Right lobe of liver (tissue), 6 donors: ENCODE results near the gene RGS6. TPM values are rescaled to one million over a fixed set of nuclear protein-coding genes. Genes with fewer than 3 reads are reported as not detected.

Experiments used
- ATAC-seq, 4 donors: fragments of 200-7000 bp; cut with Tn5 transposase; one replicate each; pipeline ENCODE4 v1.9.1; 2020; ENCODE audit warnings: mild to moderate bottlenecking in 4 of 4, moderate library complexity in 4 of 4
- DNase-seq, 3 donors: peaks; one replicate each; pipeline ENCODE4 v3.0.0-alpha.2; 2020
- H3K27ac ChIP-seq, 3 donors: fragments of 200-600 bp; one replicate each; pipeline ENCODE4 v1.8.0; 2022
- H3K27me3 ChIP-seq, 2 donors: fragments of 200-600 bp; one replicate each; pipeline ENCODE4 v1.8.0; 2022
- H3K36me3 ChIP-seq, 4 donors: fragments of 200-600 bp; sonication (generic) in 1 of 4; one replicate each; pipeline versions ENCODE4 v1.5.1 to v1.8.0; 2017 to 2022; ENCODE audit warnings: control low read depth in 1 of 4
- H3K4me1 ChIP-seq, 4 donors: fragments of 200-600 bp; sonication (generic) in 1 of 4; one replicate each; pipeline versions ENCODE4 v1.5.1 to v1.8.0; 2017 to 2022; ENCODE audit warnings: control low read depth in 1 of 4
- H3K4me3 ChIP-seq, 3 donors: fragments of 200-600 bp; one replicate each; pipeline ENCODE4 v1.8.0; 2022
- H3K9me3 ChIP-seq, 4 donors: fragments of 200-600 bp; sonication (generic) in 1 of 4; one replicate each; pipeline versions ENCODE4 v1.5.1 to v1.8.0; 2017 to 2022; ENCODE audit warnings: control low read depth in 1 of 4
- CTCF ChIP-seq, 4 donors: fragments of 200-600 bp in 3 of 4; fragments of 450-650 bp in 1 of 4; IDR thresholded peaks; one replicate each; pipeline versions ENCODE4 v1.5.1 to v1.8.0; 2016 to 2022; ENCODE audit warnings: antibody characterized with exemption in 4 of 4, mild to moderate bottlenecking in 2 of 4
- POLR2A ChIP-seq: fragments of 450-650 bp; IDR thresholded peaks from one replicate; pipeline ENCODE4 v1.6.1; 2017; ENCODE audit warnings: antibody characterized with exemption, mild to moderate bottlenecking
- WGBS: methylation state at CpG from one replicate; pipeline ENCODE4 v1.1.6; 2018; ENCODE audit warnings: low coverage, low lambda C conversion rate; ENCODE audit not compliant: insufficient coverage; ENCODE audit errors: missing lambda C conversion rate; 5-methylcytosine and 5-hydroxymethylcytosine counted together
- intact Hi-C, 2 donors: fragments of 100-400 bp; cut with DNase I; formaldehyde crosslinking; loops; one replicate each; pipeline versions ENCODE4 v1.11.2 to v1.14.1; 2022
- total RNA-seq, 6 experiments: library from RNA; depleted of rRNA in 2 of 6; stranded (reverse); fragments of >200 nt in 2 of 6; fragmentation: NEBNext Ultra II Directional in 3 of 6; extraction: Animal tissue kit (Norgen Biotek cat#: 25700) in 3 of 6; gene quantifications; one replicate each; pipeline versions ENCODE4 v1.1.0 to v1.2.4, GENCODE V29; 2016 to 2023
- donor health status: DM: no; HTN: yes; CAD: no.
- donor health status: DM: no; HTN: no; CAD: no.
- donor health status: DM: no; HTN: no; CAD: no.
- donor health status: DM: no; HTN: yes; CAD: no.
- donor health status: DM: no; HTN: yes; CAD: no.

The RGS6 gene
- total RNA-seq, 6 experiments from 2014 or later = 0.07 TPM; not detected in 5

GRCh38 chr14:72599579-72600470 is 667.6 kb downstream of the RGS6 start:
- H3K9me3 ChIP-seq = no peaks in the 10 kb centered on the region
- no peaks in the 10 kb centered on the region for H3K27me3 ChIP-seq
- TF ChIP-seq POLR2A (no peak), CTCF (IDR thresholded peaks at IDR 0.05) (no peak)
- ATAC-seq (no peak), DNase-seq (no peak)
- intact Hi-C loops = no loop called here
- H3K27ac ChIP-seq = no peak overlapping the region
- no peaks in the 10 kb centered on the region for H3K4me1 ChIP-seq
- H3K4me3 ChIP-seq = no peak overlapping the region
- H3K36me3 ChIP-seq = no peaks in the 10 kb centered on the region
- 78% methylated on average over 10 of the region's 16 CpGs for WGBS

GRCh38 chr14:72600551-72601330 is 668.5 kb downstream of the RGS6 start:
- H3K4me3 ChIP-seq = no peak overlapping the region
- 74% methylated on average over 5 of the region's 9 CpGs for WGBS

GRCh38 chr14:72603639-72604038 is 671.4 kb downstream of the RGS6 start:
- TF ChIP-seq POLR2A = no peak
- Histone ChIP-seq H3K4me3 (no peak overlapping the region), H3K27ac (no peak overlapping the region), H3K4me1 (no peaks in the 10 kb centered on the region), H3K36me3 (no peaks in the 10 kb centered on the region), H3K27me3 (no peaks in the 10 kb centered on the region), H3K9me3 (no peaks in the 10 kb centered on the region)
- intact Hi-C loops = no loop called here
- no peak for DNase-seq
- no peak for ATAC-seq
- WGBS = 69% methylated on average over 4 of the region's 4 CpGs

More at GRCh38 chr14:72600551-72601330, 668.5 kb downstream of the RGS6 start:
- Histone ChIP-seq H3K4me1 (no peaks in the 10 kb centered on the region), H3K27ac (no peak overlapping the region), H3K27me3 (no peaks in the 10 kb centered on the region), H3K36me3 (no peaks in the 10 kb centered on the region), H3K9me3 (no peaks in the 10 kb centered on the region)
- DNase-seq (no peak), ATAC-seq (peak in 2 of 4 donors; percentile 33 to 38)
- no peak for TF ChIP-seq POLR2A
- TF ChIP-seq CTCF (IDR thresholded peaks at IDR 0.05) = no peak
- intact Hi-C loops = no loop called here

GRCh38 chr14:72604133-72604532 is 671.9 kb downstream of the RGS6 start:
- 82% methylated on average over 3 of the region's 3 CpGs for WGBS
- ATAC-seq = no peak
- TF ChIP-seq POLR2A (no peak), CTCF (IDR thresholded peaks at IDR 0.05) (no peak)
- intact Hi-C loops = no loop called here
- Histone ChIP-seq H3K4me1 (no peaks in the 10 kb centered on the region), H3K9me3 (no peaks in the 10 kb centered on the region), H3K27me3 (no peaks in the 10 kb centered on the region), H3K4me3 (no peak overlapping the region), H3K27ac (no peak overlapping the region), H3K36me3 (no peaks in the 10 kb centered on the region)
- DNase-seq = no peak
